RPMI7951 (cell line): ENCODE results near the gene RTN4R. TPM values are rescaled to one million over a fixed set of nuclear protein-coding genes. Genes with fewer than 3 reads are reported as not detected.
"Not testable (repeated sequence)": the region's sequence is repeated elsewhere in the genome, so short reads cannot be mapped to it uniquely, and the experiment has no call there.

Source experiments
- DNase-seq: peaks from one replicate; pipeline ENCODE4 v3.0.0-alpha.2; 2012; ENCODE audit warnings: low read depth
- total RNA-seq: library from RNA; depleted of rRNA; stranded (reverse); fragments of >200 nt; shearing (Covaris generic); gene quantifications from 2 replicates; pipeline ENCODE4 v1.2.3, GENCODE V29; 2014

The RTN4R gene
- total RNA-seq, 1 experiment from 2014 or later: 0.12 TPM

DNA sequence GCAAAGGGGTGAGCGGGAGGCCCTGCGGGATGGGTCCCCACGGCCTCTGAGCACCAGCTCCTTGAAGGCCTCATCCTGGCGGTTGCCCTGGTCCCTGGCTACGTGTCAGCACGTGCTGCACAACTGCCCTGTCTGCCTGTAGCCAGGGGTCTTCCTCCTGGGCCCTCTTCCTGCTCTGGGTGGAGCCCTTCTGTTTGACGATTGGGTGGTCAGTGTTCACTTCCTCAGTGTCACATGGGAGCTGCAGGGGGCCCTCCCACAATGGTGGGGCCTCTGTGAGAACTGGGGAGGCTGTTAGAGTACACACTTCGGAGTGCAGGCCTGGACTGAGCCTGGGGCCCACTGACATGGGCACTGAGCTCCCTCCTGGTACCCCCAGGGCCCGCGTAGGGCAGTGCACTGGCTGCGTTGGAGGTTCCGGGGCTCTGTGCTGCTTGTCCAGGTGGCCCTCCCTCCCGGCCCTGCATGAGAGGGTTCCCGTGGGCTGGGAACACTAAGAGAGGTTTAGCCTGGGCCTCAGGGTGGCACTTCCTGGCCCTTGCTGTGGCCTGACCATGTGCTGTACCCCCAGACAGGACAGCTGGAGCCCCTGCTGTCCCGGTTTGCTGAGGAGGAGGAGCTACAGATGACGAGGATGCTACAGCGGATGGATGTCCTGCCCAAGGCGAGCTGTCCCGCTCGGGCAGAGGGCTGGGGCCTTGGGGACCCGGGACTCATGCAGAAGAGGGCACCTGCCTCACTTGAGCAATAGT is 38.0 kb upstream of the RTN4R start:
- no peak for DNase-seq

GRCh38 chr22:20305230-20305893 is 37.2 kb upstream of the RTN4R start:
- not testable (repeated sequence) for DNase-seq

- no peak for DNase-seq
These were observed 36.5 kb upstream of the RTN4R start for GRCh38 chr22:20304646-20305045.

GRCh38 chr22:20303229-20303534 is 35.1 kb upstream of the RTN4R start:
- DNase-seq: not testable (repeated sequence)

- no peak for DNase-seq
These were observed 34.5 kb upstream of the RTN4R start for GRCh38 chr22:20302438-20303228.

DNA sequence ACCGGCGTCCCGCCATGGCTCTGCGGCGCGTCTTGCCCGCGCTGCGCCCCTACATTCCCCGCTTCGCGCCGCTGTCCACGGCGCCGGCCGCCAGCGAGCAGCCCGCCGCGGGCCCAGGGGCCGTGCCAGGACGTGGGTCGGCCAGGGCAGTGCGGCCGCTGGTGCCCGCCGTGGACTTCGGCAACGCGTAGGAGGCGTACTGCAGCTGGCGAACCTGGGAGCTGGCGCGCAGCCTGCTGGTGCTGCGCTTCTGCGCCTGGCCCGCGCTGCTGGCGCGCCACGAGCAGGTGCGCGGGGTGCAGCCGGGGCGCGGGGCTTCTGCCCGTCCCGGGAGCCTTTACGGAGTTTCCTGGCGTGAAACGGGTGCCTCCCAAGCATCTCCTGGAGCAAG is 31.6 kb upstream of the RTN4R start:
- no peak for DNase-seq

DNA sequence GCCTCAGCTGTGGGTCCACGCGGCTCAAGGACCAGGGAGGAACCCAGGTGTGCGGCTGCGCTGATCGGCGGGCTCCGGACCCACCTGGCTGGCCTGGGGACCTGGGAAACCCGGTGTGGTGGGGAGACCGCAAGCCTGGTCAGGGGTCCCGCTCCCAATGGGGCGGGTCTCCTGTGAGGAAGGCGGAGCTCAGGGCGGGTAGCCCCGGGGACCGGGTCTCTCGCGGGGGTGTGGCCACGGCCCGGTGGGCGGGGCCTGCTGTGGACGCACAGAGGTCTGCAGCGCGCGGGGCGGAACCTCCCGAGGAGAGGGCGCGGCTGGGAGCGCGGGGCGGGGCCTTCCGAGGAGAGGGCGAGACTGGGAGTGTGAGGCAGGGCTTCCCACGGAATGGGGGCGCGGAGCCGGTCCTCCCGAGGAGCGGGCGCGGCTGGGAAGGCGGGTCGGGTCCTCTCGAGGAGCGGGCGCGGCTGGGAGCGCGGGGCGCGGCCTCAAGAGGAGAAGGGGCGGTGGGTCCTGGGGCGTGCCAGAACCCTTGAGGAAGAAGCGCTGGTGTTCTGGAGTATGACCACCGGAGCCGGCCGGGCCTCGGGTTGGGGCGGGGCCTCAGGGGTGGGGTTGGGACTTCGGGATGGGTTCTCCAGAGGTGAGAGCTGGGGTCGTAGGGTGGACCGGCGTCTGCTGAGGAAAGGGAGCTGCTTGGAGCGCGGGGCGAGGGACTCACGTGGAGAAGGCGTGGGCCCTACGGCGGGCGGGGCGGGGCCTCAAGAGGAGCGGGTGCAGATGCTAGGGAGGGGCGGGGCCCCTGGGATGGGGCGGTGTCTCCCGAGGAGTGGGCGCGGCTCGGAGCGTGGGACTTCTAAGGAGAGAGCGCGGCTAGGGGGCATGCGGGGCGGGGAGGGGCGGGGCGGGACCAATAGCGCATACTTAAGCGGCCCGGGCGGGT is 31.0 kb upstream of the RTN4R start:
- peak; percentile 72 for DNase-seq

DNA sequence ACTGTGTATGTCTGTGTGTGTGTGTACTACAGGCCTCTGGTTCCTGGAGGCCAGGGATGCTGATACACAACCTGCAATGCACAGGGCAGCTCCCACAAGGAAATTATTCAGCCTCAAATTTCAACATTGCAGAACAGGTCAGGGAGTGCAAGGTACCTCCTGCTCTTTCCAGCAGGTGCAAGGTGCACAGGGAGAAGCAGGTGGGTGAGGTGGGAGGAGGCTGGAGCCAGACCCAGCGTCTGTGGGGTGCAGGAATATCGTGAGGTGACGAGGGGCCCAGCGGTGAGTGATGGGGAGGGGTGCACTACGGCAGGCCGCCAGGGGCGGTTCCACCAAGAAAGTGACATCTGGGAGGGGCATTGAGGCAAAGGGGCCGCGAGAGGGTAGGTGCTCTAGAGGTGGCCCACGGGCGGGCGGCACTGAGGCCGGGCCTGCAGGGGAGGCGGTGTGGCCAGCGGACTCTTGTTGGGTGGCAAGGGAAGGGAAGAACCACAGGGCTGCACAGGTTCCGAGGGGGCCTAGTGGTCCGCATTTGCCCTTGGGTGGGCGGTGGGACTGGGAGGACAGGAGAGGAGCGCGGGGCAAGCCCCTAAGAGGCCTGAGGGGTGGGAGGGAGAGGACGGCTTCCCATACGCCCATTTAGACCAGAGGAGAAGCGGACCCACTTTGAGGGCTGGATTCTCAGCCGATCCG is 30.1 kb upstream of the RTN4R start:
- DNase-seq: no peak

DNA sequence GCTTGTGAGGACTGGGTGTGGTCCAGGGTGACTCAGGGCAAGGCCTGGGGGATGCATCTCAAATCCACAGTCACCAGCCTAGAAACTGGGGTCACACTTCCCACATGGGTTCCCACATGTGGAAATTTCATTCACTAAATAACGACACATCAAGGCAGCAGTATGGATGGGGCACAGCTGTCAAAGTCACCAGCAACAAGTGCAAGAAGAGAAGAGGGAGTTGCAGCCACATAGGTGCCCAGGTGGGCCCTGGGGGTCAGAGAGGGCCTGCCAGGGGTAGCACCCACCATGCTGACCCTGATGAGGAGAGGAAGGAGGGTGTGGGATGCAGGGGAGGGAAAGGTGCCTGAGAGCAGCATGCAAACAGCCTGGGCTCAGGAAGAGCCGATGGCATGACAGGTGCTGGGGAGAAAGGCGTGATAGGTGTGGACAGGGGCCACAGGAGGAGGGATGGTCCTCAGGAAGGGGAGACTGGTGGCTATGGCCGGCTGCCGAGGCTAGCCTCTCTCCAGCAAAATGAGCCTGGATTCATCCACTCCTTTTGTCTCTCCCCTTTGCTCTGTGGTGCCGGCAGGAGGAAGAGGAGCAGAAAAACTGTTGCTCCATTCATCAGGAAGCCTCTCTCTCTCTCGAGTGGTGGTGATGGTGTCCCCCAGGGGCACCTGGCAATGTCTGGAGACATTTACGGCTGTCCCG is 29.4 kb upstream of the RTN4R start:
- no peak for DNase-seq

DNA sequence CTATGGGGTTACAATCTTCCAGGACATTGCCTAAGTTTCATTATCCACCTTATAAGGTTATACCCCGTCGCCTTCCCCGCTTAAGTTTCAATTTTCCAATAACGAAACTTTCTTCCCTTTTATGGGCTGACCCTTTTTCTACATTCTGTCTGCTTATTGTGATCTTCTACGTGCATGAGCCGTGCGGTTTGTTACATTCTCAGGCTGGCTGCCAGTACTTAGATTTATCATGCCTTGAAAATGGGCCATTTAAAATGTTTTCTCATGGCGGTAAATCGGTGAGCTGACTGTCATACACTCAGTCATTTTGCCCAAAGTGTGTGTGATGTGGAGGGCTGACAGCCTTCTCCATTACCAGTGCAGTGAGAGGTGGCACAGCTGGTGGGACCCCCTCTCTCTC is 28.5 kb upstream of the RTN4R start:
- no peak for DNase-seq

DNA sequence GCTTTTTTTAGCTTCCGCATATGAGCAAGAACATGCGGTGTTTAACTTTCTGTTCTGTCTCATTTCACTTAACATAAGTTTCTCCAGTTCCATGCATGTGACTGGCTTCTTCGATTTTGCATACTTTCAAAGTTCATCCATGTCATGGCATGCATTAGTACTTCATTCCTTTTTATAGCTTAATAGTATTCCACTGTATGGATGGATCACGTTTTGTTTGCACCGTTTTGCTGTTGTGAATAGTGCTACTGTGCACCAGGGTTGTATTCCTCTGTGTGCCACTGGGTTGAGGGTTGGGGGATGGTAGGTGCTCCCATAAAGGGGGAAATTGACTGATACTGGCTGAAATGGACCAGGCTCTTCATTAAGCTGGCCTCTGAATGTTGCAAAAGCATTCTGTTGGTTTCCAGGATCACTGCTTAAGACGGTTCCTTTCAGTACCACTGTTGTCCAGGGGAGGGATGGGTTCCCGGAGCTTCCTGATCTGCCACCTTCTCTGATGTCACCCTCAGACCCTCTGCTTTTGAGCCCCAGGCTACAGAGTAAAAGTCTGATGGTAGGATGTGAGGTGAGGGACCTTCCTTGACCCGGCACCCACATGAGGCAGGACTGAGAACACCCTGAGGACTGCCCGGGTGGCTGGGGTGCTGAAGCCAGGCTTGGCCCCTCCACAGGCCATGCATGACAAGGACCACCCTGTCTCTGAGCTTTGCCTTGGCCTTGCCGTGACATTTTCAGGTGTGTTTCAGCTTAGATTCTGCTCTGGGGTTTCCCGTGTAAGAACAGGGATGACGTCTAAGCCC is 27.3 kb upstream of the RTN4R start:
- no peak for DNase-seq

DNA sequence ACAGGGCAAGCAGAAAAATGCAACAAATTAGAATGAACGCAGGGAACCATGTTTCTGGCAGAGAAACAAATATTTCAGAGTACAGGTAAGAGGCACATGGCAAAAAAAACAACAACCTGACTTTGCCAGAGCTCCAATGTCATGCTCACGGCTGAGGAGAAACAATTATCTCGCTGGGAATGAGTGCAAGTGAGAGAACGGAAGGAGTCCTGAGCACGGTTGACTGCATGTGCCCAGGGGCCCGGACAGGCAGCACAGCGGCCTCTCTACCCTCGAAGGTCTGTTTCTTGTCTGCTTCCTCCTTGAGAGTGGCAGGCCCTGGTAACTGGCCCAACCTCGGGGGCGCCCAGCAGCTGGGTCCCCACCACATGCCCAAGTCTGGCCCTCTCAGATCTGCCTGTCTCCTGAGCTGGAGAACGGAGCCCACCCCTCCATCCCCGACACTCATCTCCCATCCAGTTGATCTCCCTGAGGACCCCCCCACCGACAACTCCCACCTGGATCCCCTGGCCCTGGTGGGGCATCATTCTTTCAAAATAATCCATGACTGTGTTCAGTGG is 24.6 kb upstream of the RTN4R start:
- no peak for DNase-seq

DNA sequence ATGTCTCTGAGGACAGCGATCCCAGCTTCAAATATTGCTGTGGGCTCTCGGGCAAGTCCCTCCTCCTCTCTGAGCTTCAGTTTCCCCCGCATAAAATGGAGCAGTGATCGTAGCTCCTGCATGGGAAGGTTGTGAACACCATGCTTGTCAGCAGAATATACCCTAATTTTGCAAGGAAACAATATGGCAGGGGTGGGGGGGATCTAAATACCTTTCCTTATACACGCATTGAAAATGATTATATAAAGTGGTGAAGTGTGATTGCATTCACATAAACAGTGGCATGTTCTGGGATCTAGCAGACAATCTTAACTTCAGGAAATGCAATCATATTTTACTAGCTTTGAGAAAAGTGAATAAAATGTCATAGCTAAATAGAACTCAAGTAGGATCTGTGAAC is 24.0 kb upstream of the RTN4R start:
- DNase-seq: no peak

DNA sequence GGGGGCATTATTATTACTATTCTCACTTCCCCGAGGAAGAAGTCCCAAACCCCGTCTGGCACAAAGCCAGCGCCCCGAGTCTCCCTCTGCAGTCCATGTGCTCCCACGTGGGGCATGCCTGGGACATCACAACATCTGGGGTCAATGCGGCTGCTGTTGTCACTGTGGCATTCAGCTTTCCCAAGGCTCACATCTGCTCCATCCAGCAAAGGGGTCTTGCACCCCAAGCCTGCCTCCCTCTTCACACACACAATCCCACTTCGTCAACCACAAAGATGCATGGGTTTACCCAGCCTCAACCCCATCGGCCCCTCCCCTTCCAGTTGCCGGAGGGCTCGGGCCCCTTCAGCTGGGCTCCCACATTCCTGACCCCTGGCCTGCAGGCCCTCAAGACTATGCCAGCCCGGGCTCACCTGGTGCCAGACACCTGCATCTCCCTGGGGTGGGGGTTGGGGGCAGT is 23.5 kb upstream of the RTN4R start:
- no peak for DNase-seq

DNA sequence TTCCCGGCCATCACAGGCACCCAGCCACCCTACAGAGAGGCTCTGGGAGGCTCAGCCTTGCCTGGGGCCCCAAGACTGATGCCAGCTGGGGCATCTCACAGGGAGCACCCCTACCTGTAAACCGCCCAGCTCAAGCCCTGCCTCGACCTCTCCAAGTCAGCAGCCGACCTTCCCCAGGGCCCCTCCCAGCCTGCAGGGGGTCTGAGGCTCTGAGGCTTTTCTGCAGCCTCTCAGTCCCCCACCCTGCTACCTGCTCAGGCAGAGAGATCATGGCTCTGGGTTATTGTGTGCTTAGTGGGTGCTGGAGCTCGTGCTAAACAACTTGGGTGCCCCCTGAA is 23.1 kb upstream of the RTN4R start:
- DNase-seq: no peak

GRCh38 chr22:20290578-20291248 is 22.6 kb upstream of the RTN4R start:
- no peak for DNase-seq

DNA sequence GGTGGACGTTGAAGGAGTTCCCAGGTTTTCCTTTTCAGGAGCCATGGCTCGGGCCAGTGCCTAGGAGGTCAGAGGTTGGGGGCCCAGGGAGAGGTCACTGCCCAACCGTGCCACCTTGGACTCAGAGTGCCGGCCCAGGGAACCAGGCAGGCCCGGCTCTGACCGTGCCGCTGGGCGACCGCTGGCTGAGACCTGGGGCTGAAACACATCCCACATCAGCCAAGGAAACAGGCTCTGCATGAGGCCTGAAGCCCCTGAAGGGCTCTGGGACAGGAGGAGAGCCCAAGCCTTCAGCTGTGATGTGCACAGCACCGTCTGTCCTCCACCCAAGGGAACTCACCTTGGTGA is 21.9 kb upstream of the RTN4R start:
- no peak for DNase-seq

DNA sequence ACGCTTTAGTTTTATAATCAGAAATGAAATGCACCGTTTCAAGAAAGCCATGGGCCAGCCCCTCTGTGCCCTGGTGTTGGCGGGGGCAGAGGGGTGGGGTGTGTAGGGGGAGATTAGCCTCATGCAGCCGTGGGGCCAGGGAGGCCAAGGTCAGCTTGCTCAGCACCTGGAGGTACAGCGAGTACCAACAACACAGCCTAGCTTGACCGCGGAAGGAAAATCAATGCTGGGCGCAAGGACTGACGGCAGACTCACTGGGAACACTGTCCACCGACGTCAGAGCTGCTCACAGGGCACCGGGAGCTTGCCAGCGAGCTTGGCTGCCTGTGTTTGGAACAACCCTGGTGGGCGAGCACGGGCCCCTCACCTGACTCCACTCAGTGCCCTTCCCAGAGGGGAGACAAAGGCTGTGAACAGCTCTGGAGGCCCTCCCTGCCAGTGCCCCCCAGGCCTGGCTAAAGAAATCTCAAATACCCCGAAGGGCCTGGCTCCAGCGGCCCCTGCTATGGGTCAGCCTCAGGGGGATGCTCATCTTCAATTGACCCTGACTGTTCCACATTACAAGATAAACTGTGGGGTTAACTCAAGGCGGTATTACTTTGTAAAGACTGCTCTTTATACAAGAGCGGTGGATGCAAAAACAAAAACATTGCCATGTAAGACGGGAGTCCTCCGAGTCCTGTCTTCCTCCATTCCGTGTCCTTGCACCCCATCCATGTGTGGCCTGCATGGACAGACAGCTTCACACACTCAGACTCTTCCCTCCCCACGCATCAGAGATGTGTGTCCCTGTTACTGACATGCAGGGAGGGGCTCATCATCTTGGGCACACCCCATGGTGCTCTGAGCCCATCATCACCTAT is 21.3 kb upstream of the RTN4R start:
- DNase-seq: not testable (repeated sequence)
